ENCODE results near the gene SPACA6.

GRCh38 chr19:51713319-51714285 lies 20.5 kb downstream of the SPACA6 start:
- TF ChIP-seq CTCF (IDR thresholded peaks at IDR 0.05): no peak
- no peak for TF ChIP-seq POLR2A (IDR thresholded peaks at IDR 0.05; ENCODE audit: low read depth)
- TF ChIP-seq POLR2AphosphoS5 (IDR thresholded peaks at IDR 0.05): no peak

All from esophagus muscularis mucosa (tissue), 3 donors.